ENCODE measurements around the gene POLRMT.
"Not testable (repeated sequence)": the region's sequence is repeated elsewhere in the genome, so short reads cannot be mapped to it uniquely, and the experiment has no call there.

- TF ChIP-seq, protein P1, sequence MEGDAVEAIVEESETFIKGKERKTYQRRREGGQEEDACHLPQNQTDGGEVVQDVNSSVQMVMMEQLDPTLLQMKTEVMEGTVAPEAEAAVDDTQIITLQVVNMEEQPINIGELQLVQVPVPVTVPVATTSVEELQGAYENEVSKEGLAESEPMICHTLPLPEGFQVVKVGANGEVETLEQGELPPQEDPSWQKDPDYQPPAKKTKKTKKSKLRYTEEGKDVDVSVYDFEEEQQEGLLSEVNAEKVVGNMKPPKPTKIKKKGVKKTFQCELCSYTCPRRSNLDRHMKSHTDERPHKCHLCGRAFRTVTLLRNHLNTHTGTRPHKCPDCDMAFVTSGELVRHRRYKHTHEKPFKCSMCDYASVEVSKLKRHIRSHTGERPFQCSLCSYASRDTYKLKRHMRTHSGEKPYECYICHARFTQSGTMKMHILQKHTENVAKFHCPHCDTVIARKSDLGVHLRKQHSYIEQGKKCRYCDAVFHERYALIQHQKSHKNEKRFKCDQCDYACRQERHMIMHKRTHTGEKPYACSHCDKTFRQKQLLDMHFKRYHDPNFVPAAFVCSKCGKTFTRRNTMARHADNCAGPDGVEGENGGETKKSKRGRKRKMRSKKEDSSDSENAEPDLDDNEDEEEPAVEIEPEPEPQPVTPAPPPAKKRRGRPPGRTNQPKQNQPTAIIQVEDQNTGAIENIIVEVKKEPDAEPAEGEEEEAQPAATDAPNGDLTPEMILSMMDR (conservative IDR thresholded peaks at IDR 0.05 in 1 of 2, IDR thresholded peaks at IDR 0.05 in 1 of 2; ENCODE audit: low read depth in 1 of 2, low read length in 2 of 2): not testable (repeated sequence)
- not testable (repeated sequence) for TF ChIP-seq EZH2 (IDR thresholded peaks at IDR 0.05; ENCODE audit: low read length, missing control alignments)
These were observed 33.7 kb upstream of the POLRMT start for GRCh38 chr19:666985-667573.
